Right lobe of liver (tissue), 6 donors: ENCODE measurements around the gene PTGDR. TPM values are rescaled to one million over a fixed set of nuclear protein-coding genes. Genes with fewer than 3 reads are reported as not detected.

Experiments used
- ATAC-seq, 4 donors: fragments of 200-7000 bp; cut with Tn5 transposase; one replicate each; pipeline ENCODE4 v1.9.1; 2020; ENCODE audit warnings: mild to moderate bottlenecking in 4 of 4, moderate library complexity in 4 of 4
- DNase-seq, 3 donors: peaks; one replicate each; pipeline ENCODE4 v3.0.0-alpha.2; 2020
- H3K27ac ChIP-seq, 3 donors: fragments of 200-600 bp; one replicate each; pipeline ENCODE4 v1.8.0; 2022
- H3K27me3 ChIP-seq, 2 donors: fragments of 200-600 bp; one replicate each; pipeline ENCODE4 v1.8.0; 2022
- H3K36me3 ChIP-seq, 4 donors: fragments of 200-600 bp; sonication (generic) in 1 of 4; one replicate each; pipeline versions ENCODE4 v1.5.1 to v1.8.0; 2017 to 2022; ENCODE audit warnings: control low read depth in 1 of 4
- H3K4me1 ChIP-seq, 4 donors: fragments of 200-600 bp; sonication (generic) in 1 of 4; one replicate each; pipeline versions ENCODE4 v1.5.1 to v1.8.0; 2017 to 2022; ENCODE audit warnings: control low read depth in 1 of 4
- H3K4me3 ChIP-seq, 3 donors: fragments of 200-600 bp; one replicate each; pipeline ENCODE4 v1.8.0; 2022
- H3K9me3 ChIP-seq, 4 donors: fragments of 200-600 bp; sonication (generic) in 1 of 4; one replicate each; pipeline versions ENCODE4 v1.5.1 to v1.8.0; 2017 to 2022; ENCODE audit warnings: control low read depth in 1 of 4
- CTCF ChIP-seq, 4 donors: fragments of 200-600 bp in 3 of 4; fragments of 450-650 bp in 1 of 4; IDR thresholded peaks; one replicate each; pipeline versions ENCODE4 v1.5.1 to v1.8.0; 2016 to 2022; ENCODE audit warnings: antibody characterized with exemption in 4 of 4, mild to moderate bottlenecking in 2 of 4
- POLR2A ChIP-seq: fragments of 450-650 bp; IDR thresholded peaks from one replicate; pipeline ENCODE4 v1.6.1; 2017; ENCODE audit warnings: antibody characterized with exemption, mild to moderate bottlenecking
- WGBS: methylation state at CpG from one replicate; pipeline ENCODE4 v1.1.6; 2018; ENCODE audit warnings: low coverage, low lambda C conversion rate; ENCODE audit not compliant: insufficient coverage; ENCODE audit errors: missing lambda C conversion rate; 5-methylcytosine and 5-hydroxymethylcytosine counted together
- intact Hi-C, 2 donors: fragments of 100-400 bp; cut with DNase I; formaldehyde crosslinking; loops; one replicate each; pipeline versions ENCODE4 v1.11.2 to v1.14.1; 2022
- total RNA-seq, 6 experiments: library from RNA; depleted of rRNA in 2 of 6; stranded (reverse); fragments of >200 nt in 2 of 6; fragmentation: NEBNext Ultra II Directional in 3 of 6; extraction: Animal tissue kit (Norgen Biotek cat#: 25700) in 3 of 6; gene quantifications; one replicate each; pipeline versions ENCODE4 v1.1.0 to v1.2.4, GENCODE V29; 2016 to 2023
- donor health status: DM: no; HTN: yes; CAD: no.
- donor health status: DM: no; HTN: no; CAD: no.
- donor health status: DM: no; HTN: no; CAD: no.
- donor health status: DM: no; HTN: yes; CAD: no.
- donor health status: DM: no; HTN: yes; CAD: no.

Gene PTGDR
- total RNA-seq, 6 experiments from 2014 or later: 0.15 to 0.50 (median 0.20) TPM; not detected in 1

- peak overlapping the region in 1 of 3 donors; percentile 28 for H3K27ac ChIP-seq
- no peaks in the 10 kb centered on the region for H3K36me3 ChIP-seq
- DNase-seq (no peak), ATAC-seq (no peak)
- no peak for TF ChIP-seq POLR2A
- no peak for TF ChIP-seq CTCF (IDR thresholded peaks at IDR 0.05)
- peak overlapping the region; percentile 38 to 52 (median 45) for H3K4me3 ChIP-seq
- intact Hi-C loops: no loop called here
- no peaks in the 10 kb centered on the region for H3K9me3 ChIP-seq
- peaks cover 0 to 13% of the 10 kb centered on the region in 2 donors for H3K27me3 ChIP-seq
- 25% methylated on average over 10 of the region's 10 CpGs for WGBS
- H3K4me1 ChIP-seq: peaks cover 0 to 15% (median 0%) of the 10 kb centered on the region in 4 donors
Observed at GRCh38 chr14:52313462-52313861, 46.0 kb downstream of the PTGDR start.

GRCh38 chr14:52313903-52314594, 46.6 kb downstream of the PTGDR start, which contains the start of gene PTGER2:
Gene PTGER2 (plus strand): TSS chr14:52314312. CDS start chr14:52314549, 237 bp downstream.
- DNase-seq (peak; percentile 74 to 88 (median 87)), ATAC-seq (peak; percentile 76 to 88 (median 86))
- Histone ChIP-seq H3K27ac (peak within 1 kb of the TSS in 2 of 3 donors; percentile 34 to 49), H3K27me3 (peaks cover 0 to 13% of the 10 kb centered on the region in 2 donors), H3K4me3 (peak within 1 kb of the TSS; percentile 38 to 52 (median 45)), H3K4me1 (peaks cover 0 to 15% (median 0%) of the 10 kb centered on the region in 4 donors), H3K36me3 (no peaks in the 10 kb centered on the region), H3K9me3 (no peaks in the 10 kb centered on the region)
- intact Hi-C loops: no loop called here
- 2% methylated on average over 11 of the region's 73 CpGs for WGBS
- no peak for TF ChIP-seq CTCF (IDR thresholded peaks at IDR 0.05)
- TF ChIP-seq POLR2A: peak; percentile 65

- TF ChIP-seq POLR2A: no peak
- no peak for TF ChIP-seq CTCF (IDR thresholded peaks at IDR 0.05)
- DNase-seq (peak; percentile 42 to 69 (median 51)), ATAC-seq (peak; percentile 25 to 31 (median 26))
- Histone ChIP-seq H3K27me3 (peaks cover 0 to 13% of the 10 kb centered on the region in 2 donors), H3K4me1 (peaks cover 0 to 15% (median 0%) of the 10 kb centered on the region in 4 donors), H3K9me3 (no peaks in the 10 kb centered on the region), H3K27ac (peak overlapping the region in 2 of 3 donors; percentile 34 to 49), H3K36me3 (no peaks in the 10 kb centered on the region), H3K4me3 (peak overlapping the region; percentile 38 to 52 (median 45))
- intact Hi-C loops: no loop called here
- WGBS: 4% methylated on average over 5 of the region's 63 CpGs
Observed at GRCh38 chr14:52314595-52315354, 47.3 kb downstream of the PTGDR start.

GRCh38 chr14:52315355-52315718, 47.8 kb downstream of the PTGDR start:
- Histone ChIP-seq H3K27ac (peak overlapping the region in 1 of 3 donors; percentile 34), H3K36me3 (no peaks in the 10 kb centered on the region), H3K9me3 (no peaks in the 10 kb centered on the region), H3K27me3 (peaks cover 0 to 13% of the 10 kb centered on the region in 2 donors), H3K4me1 (peaks cover 0 to 15% (median 0%) of the 10 kb centered on the region in 4 donors), H3K4me3 (peak overlapping the region; percentile 38 to 52 (median 45))
- intact Hi-C loops: no loop called here
- DNase-seq: no peak
- no peak for TF ChIP-seq POLR2A
- TF ChIP-seq CTCF (IDR thresholded peaks at IDR 0.05): no peak
- WGBS: 24% methylated on average over 11 of the region's 11 CpGs
- ATAC-seq: peak; percentile 4 to 20 (median 12)
